ENCODE measurements around the gene SNCB.

The SNCB gene

DNA sequence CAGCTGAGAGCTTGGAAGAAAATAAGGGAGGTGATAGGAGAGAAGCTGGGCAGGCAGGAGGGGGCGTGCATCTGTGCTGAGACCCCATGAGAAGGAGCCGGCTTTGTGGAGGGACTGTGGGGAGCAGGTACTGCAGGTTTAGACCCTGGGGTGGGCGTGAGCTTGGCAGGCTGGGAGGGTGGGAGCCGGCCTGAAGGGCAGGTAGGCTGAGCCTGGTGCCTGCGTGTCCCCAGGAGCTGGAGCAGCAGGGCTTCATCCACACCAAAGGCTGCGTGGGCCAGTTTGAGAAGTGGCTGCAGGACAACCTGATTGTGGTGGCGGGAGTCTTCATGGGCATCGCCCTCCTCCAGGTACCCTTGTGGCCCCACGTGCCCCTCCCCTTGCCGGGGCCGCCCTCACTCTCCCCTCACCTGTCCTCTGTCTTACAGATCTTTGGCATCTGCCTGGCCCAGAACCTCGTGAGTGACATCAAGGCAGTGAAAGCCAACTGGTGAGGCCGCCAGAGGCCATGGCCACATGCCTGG, 26.2 kb upstream of the SNCB start:
- TF ChIP-seq, protein P1, sequence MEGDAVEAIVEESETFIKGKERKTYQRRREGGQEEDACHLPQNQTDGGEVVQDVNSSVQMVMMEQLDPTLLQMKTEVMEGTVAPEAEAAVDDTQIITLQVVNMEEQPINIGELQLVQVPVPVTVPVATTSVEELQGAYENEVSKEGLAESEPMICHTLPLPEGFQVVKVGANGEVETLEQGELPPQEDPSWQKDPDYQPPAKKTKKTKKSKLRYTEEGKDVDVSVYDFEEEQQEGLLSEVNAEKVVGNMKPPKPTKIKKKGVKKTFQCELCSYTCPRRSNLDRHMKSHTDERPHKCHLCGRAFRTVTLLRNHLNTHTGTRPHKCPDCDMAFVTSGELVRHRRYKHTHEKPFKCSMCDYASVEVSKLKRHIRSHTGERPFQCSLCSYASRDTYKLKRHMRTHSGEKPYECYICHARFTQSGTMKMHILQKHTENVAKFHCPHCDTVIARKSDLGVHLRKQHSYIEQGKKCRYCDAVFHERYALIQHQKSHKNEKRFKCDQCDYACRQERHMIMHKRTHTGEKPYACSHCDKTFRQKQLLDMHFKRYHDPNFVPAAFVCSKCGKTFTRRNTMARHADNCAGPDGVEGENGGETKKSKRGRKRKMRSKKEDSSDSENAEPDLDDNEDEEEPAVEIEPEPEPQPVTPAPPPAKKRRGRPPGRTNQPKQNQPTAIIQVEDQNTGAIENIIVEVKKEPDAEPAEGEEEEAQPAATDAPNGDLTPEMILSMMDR (IDR thresholded peaks at IDR 0.05; ENCODE audit: low read length, missing control alignments): no peak
- no peak for DNase-seq (ENCODE audit: low read depth)
- H3K4me3 ChIP-seq (replicated peaks; ENCODE audit: low read depth, low read length): no peak overlapping the region

DNA sequence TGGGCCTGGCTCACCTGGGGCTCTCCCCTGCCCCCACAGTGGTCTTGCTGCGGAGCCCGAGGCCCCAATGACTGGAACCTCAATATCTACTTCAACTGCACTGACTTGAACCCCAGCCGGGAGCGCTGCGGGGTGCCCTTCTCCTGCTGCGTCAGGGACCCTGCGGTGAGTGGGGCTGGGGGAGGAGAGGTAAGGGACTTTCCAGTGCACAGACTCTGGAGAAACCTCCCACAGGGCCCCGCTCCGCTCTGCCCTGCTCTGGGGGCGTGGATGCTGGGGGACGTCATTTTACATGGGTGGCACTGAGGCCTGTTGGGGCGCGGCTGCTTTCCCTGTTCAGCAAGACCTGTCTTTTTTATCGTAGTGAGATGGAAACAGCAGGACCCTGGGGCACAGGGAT, 24.5 kb upstream of the SNCB start:
- H3K4me3 ChIP-seq (replicated peaks; ENCODE audit: low read depth, low read length): no peak overlapping the region
- TF ChIP-seq, protein P1 (IDR thresholded peaks at IDR 0.05; ENCODE audit: low read length, missing control alignments): no peak
- no peak for DNase-seq (ENCODE audit: low read depth)

DNA sequence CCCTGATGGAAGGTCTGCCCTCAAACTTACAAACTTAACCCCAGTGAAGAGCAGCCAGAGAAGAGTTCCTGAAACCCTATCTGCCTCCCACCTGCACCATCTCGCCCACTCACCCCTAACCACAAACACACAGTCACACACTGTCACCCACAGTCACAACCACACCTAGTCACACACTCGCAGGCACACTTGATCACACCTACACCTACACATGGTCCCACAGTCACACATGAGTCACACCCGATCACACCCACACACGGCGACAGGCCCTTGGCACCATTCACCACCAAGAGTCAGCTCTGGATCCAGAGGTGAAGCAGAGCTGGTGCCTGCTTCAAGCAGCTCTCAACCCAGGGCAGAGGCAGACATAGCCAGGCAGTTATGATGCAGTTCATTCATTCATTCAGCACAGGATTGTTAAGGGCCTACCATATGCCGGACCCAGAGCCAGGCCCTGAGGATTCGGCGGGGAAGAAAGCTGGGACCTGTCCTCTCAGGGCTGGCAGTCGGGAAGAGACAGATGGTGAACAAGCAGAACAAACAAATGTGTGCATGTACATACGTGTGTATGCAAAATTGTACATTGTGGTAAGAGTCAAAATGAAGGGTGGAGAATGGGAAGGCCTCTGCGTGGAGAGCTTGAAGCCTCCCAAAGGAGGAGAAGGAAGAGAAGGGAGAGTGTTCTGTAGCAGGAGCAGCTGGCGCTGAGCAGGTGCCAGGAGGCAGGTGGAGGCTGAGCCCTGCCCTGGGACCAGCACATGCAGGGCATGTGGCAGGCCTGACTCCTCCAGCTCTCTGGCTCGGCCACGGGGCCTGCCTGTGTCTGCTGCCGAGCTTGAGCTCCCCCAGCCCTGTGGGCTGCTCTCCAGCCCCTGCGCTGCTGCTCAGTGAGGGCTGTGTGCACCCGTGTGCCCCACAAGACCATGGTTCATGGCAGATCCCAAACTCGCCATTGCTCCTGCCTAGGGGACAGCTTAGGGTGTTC, 23.4 kb upstream of the SNCB start:
- DNase-seq (ENCODE audit: low read depth): no peak
- TF ChIP-seq, protein P1 (IDR thresholded peaks at IDR 0.05; ENCODE audit: low read length, missing control alignments): no peak

GRCh38 chr5:176652136-176652535, 21.8 kb upstream of the SNCB start:
- H3K4me3 ChIP-seq (replicated peaks; ENCODE audit: low read depth, low read length): no peak overlapping the region
- TF ChIP-seq, protein P1 (IDR thresholded peaks at IDR 0.05; ENCODE audit: low read length, missing control alignments): no peak
- no peak for DNase-seq (ENCODE audit: low read depth)

More for the DNA sequence above, 23.4 kb upstream of the SNCB start:
- H3K4me3 ChIP-seq (replicated peaks; ENCODE audit: low read depth, low read length): no peak overlapping the region

- DNase-seq (ENCODE audit: low read depth): no peak
- TF ChIP-seq, protein P1 (IDR thresholded peaks at IDR 0.05; ENCODE audit: low read length, missing control alignments): no peak
- no peak overlapping the region for H3K4me3 ChIP-seq (replicated peaks; ENCODE audit: low read depth, low read length)
These were observed 21.2 kb upstream of the SNCB start for GRCh38 chr5:176651472-176651980.

DNA sequence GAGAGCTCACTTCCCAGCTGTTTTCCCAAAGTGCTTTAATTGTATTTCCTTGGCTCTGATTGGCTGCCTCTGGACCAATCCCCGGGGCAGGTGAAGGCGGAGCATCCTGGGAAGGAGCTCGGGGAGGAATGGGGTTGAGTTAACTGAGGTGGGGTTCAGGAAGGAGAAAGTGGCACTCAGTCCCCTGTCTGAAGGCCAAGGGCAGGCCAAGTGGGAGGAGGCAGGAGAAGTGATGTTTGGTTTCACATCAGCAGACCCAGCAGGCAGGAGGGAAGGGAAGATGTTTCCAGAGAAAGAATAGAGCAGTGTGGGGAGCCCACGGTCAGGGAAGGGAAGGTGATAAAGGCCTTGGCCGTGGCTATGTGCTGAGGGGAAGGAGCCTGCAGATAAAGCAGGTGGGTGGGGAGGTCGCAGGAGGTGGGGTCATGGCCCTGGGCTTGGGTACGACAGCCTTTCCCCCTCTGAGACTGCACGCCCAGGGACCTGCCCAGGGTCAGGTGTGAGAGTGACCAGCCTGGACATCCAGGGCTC, 20.1 kb upstream of the SNCB start:
- H3K4me3 ChIP-seq (replicated peaks; ENCODE audit: low read depth, low read length): no peak overlapping the region
- DNase-seq (ENCODE audit: low read depth): no peak
- TF ChIP-seq, protein P1 (IDR thresholded peaks at IDR 0.05; ENCODE audit: low read length, missing control alignments): no peak

All from fibroblast of pulmonary artery (primary cell).